NCI-H510A treated with DMSO at 0.1 percent for 48 hours (cell line): ENCODE results near the gene GPBP1.
"Not testable (repeated sequence)": the region's sequence is repeated elsewhere in the genome, so short reads cannot be mapped to it uniquely, and the experiment has no call there.

Source experiments
- DNase-seq: peaks from one replicate; lab custom pipeline; 2025; lab: John Stamatoyannopoulos, UW

GPBP1 gene, protein sequence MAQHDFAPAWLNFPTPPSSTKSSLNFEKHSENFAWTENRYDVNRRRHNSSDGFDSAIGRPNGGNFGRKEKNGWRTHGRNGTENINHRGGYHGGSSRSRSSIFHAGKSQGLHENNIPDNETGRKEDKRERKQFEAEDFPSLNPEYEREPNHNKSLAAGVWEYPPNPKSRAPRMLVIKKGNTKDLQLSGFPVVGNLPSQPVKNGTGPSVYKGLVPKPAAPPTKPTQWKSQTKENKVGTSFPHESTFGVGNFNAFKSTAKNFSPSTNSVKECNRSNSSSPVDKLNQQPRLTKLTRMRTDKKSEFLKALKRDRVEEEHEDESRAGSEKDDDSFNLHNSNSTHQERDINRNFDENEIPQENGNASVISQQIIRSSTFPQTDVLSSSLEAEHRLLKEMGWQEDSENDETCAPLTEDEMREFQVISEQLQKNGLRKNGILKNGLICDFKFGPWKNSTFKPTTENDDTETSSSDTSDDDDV

DNA sequence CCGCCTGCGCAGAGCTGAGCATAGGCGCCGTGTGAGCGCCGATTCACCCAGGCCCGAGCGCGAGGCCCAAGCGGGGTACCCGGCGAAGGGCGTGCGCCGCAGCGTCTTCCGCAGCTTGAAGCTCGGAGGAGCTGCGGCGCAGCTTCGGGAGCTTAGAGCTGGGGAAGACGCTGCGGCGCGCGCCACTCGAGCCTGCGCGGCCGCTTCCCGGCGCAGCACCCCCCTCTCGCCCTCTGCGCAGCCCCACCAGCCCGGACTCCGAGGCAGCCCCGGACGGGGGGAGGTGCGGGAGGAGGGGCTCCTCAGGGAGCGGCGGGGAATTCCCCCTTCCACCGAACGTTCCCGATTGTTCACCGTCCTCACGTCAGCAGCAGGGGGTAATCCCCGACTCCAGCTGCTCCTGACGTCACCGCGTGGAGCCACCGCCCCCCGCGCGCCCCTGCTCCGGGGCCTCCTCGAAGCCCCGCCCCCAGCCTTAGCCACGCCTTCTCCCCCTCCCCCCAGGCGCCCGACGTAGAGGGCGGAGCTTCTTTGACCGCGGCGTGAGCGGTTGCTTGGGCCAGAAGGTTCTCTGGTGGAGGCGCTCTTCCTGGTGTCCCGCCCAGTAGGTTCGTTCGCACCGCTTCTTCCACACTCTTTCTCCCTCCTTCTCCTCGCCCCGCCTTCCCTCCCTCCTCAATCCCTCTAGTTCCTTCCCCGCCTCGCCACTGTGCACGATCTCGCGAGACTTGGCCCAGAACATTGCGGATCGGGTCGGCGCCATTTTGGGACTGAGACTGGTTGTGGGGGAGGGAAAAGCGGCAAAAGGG is at the start of gene GPBP1:
Gene GPBP1, plus strand, starts transcription at position 741 of the 809 bp plus-strand sequence. CDS start 40,072 bp downstream, outside the sequence.
- peak; percentile 91 for DNase-seq

DNA sequence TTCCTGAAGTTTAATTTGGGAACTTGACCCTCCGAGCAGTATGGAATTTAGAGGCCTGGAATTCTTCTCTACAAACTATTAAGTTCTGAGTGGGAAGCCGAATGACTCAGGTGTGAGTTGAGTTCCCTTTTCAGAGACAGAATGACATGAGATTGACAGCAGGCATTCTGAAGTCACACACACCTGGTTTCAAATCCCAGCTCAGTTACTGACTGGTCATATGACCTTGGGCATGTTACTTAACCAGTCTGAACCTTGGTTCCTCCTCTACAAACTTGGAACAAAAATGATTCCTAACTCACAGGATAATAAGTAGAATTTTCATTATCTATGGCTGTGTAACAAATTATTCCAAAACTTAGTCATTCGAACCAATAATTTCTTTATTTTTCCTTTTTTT is 45.5 kb upstream of the GPBP1 start:
- DNase-seq: no peak

DNA sequence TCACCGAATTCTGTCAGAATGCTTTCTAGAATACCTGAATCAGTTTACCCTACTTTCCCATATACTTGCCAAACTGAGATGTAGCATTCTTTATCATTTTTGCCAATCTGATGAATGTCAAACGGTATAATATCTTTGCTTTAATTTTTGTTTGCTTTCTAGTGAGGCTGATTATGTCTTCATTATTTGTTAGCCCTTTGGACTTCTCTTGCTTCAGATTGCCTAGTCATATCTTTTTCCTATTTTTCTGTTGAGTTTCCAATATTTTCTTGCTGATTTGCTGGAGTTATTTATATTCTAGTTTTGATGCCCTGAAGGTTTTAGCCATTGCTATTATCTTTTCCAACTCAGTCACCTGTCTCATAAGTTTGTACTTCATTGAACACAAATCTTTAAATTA is 40.3 kb upstream of the GPBP1 start:
- no peak for DNase-seq

DNA sequence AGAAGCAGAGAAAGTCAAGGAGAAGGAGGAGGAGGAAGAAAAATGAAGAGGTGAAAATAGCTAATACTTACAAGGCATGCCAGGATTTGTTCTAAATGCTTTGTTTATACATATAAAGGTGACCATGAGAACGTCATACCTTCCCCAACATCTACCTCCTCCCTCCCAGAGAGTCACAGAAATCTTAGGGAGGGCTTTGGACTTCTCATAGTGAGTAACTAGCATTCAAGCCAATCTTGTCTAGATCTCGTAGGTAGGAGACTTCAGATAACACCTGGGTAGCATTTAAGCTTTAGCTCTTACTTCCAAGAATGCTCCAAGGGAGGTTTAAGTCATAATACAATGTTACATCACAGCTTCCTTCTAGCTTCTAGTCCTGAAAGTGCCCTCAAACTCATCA is 36.5 kb upstream of the GPBP1 start:
- DNase-seq: peak; percentile 0

DNA sequence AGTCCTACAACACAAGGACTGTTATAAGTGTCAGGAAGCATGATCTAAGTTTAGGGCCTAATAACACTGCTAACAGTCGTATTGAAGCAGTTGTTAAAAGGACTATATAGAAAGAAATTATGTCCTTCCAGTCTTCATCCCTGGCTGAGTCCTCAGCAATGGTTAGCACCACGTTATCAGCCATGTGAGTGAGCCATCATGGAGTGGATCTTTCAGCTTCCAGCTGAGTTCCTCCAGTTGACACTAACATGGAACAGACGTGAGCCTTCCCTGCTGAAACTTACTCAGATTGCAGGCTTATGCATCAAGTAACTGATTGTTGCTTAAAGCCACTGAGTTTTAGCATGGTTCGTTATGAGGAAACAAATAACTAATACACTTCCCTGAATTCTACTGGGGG is 21.5 kb upstream of the GPBP1 start:
- DNase-seq: no peak

DNA sequence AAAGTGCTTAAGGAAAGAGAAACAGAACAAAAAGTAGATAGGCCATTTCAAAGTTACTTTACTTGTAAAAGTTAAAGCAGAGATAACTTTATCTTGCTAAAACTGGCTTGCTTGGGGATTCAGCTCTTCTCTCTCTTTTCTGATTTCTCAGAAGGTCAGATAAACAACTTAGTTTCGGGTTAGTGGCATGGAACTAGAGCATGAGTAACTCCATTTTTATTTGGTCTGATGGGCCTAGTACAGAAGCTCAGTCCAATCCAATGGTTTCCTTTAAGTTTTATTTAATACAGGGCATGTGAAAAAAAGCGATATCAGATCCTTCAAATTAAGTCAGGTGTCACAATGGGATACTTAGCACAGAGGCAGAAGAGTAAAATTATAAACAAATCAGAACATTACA is 18.8 kb upstream of the GPBP1 start:
- no peak for DNase-seq

DNA sequence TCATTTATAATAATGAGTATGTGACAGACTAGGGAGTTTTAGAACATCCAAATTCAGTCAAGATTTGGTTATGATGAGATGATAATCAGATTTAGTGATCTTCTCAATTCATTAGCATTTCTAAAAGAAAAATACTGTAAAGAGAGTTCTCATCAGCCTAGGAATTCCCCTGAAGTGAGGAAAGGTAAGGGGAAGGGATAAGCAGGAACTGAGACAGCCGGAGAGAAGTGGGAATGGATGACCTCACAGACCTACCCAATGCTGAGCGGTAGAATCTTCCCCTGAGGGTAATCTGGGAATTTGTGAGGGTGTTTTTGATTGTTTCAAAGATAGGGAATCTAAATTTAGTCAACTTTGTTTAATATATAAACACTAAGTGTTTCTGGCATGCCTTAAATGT is 16.7 kb upstream of the GPBP1 start:
- no peak for DNase-seq

DNA sequence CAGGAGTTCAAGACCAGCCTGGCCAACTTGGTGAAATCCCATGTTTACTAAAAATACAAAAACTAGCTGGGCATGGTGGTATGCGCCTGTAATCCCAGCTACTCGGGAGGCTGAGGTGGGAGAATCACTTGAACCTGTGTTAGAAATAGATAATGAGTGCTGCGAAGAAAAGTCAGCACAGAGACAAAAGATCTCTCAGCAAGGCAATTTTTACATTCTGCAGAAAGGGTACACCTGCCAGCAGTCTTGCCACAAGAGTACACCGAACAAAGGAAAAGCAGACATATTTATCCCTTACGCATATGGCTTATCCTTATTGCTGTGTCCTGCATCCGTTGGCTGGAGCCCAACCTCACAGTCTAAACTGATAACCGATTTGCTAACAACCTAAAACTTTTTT is 16.2 kb upstream of the GPBP1 start:
- DNase-seq: no peak

DNA sequence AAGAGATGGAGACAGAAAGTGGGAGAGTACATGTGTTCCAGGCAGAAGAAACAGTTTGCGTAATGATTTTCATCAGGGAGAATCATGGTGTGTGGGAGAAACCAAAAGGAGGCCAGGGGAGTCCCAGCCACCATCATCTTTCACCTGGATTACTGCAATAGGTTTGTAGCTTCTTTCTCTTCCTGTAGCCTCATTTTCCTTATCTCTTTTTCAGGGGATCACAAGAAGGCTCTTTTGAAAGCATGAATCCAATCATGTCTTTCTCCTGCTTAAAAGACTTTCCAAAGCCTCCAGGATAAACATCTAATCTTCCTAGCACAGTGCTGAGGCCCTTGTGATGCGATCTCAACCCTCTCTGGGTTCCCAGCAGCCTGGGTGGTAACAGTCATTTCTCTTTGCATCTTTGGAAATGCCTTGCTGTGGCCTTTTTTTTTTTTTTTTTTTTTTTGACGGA is 10.3 kb upstream of the GPBP1 start:
- DNase-seq: no peak

DNA sequence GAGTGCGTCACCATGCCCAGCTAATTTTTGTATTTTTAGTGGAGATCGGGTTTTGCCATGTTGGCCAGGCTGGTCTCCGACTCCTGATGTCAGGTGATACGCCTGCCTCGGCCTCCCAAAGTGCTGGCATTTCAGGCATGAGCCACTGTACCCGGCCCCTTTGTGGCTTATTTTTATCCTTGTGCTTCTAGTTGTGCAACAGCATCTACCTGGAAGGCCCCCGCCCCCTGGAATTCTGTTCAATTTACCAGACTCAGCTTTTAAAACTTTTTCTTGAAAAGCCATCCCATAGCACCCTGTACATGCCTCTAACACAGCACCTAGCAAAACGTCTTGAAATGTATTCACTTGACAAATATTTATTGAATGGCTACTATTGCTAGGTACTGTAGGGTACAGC is 9.7 kb upstream of the GPBP1 start:
- no peak for DNase-seq

DNA sequence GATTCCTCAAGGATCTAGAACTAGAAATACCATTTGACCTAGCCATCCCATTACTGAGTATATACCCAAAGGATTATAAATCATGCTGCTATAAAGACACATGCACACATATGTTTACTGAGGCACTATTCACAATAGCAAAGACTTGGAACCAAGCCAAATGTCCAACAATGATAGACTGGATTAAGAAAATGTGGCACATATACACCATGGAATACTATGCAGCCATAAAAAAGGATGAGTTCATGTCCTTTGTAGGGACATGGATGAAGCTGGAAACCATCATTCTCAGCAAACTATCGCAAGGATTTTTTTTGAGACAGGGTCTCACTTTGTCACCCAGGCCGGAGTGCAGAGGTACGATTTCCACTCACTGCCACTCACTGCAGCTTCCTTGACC is 8.7 kb upstream of the GPBP1 start:
- DNase-seq: not testable (repeated sequence)

DNA sequence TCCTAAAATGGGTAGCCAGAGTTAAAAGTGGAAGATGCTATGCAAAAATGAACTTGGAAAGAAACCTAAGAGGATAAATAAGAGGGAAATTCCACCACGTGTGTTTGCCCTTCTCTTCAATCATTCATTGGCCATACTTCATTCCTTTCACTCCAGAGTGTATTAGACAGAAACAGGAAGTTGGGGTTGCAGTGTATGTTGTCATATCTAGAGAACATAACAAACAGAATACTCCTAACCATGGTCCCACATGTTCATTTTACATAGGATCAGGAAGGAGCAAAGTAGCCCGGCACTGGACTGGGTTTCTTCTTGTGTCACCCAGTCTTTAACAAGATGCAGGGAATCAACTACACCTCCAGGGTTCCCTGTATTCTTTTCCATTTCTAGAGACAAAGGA is 7.6 kb upstream of the GPBP1 start:
- no peak for DNase-seq

DNA sequence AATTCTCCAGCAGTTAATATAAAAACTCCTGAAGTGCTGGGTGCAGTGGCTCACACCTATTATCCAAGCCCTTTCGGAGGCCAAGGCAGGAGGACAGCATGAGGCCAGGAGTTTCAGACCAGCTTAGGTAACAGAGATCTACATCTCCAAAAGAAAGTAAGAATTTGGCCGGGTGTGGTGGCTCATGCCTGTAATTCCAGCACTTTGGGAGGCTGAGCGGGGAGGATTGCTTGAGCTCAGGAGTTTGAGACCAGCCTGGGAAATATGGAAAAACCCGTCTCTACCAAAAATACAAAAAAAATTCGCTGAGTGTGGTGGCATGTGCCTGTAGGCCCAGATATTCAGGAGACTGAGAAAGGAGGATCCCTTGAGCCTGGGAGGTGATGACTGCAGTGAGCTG is 6.7 kb upstream of the GPBP1 start:
- no peak for DNase-seq

DNA sequence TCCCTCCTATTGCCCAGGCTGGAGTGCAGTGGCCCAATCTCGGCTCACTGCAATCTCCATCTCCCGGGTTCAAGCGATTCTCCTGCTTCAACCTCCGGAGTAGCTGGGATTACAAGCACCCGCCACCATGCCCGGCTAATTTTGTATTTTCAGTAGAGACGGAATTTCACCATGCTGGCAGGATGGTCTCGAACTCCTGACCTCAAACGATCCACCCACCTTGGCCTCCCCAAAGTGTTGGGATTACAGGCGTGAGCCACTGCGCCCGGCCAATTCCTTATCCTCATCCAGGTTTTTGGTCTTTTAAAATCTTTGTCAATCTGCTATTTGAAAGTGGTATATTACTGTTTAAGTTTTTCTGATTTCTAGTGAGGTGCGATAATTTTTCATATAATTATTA is 3.7 kb upstream of the GPBP1 start:
- DNase-seq: not testable (repeated sequence)

DNA sequence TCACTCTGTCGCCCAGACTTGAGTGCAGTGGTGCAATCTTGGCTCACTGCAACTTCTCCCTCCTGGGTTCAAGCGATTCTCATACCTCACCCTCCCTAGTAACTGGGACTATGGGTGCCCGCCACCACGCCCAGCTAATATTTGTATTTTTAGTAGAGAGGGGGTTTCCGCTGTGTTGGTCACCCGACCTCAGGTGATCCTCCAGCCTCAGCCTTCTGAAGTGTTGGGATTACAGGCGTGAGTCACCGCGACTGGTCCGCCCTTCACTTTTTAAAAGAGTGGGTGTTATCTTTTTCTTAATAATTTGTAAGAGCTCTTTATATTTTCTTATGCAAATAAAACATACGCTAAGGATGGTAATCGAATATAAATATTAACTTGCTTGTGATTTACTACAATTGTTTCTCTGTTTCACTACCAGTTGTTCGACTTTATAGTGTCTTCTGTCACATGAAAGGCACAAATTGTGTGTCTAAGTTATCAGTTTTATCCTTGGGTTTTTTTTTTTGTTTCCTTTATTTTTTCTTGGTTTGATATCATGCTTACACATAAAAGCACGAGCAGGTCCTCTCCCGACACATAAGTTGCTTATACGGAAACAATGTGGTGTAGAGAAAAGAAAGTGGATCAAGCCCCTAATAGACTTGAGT is 1.9 kb upstream of the GPBP1 start:
- no peak for DNase-seq

DNA sequence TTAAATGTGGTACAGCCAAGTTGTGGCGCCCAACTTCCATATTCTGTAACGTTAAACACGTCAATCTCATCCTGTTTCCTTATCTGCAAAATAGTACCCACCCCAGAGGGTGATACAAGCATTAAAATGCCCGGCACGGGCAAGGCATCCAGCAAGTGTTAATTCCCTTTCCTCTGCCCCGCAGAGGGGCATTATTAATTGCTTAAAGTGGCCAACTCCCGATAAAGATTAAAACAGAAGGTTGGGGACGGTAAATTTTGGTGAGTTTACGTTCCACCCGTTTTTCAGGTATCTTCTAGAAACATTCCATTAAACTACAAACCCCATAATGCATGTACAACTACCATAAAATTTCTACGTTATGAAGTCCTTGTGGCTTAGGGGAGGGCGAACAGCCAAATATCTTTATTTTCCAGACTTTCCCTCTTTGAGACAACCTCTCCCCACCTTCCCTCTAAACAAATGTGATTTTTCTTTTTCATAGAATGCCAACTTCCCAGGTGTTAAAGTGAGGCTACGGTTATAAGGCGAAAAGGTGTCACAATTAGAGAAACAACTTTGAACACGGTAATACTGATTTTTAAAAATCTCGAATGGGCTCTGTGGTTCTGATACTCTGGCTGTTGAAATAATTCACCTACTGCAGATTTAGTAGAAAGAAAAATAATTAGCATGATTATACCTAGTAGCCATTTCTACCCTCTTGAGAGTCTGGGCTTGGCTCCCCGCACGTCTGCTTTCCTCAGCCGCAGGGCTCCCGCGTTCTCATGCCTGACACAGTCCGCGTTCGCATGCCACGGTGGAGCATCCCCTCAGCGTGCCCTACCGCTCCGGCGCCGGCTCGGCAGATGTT is 1.2 kb upstream of the GPBP1 start:
- peak; percentile 57 for DNase-seq

DNA sequence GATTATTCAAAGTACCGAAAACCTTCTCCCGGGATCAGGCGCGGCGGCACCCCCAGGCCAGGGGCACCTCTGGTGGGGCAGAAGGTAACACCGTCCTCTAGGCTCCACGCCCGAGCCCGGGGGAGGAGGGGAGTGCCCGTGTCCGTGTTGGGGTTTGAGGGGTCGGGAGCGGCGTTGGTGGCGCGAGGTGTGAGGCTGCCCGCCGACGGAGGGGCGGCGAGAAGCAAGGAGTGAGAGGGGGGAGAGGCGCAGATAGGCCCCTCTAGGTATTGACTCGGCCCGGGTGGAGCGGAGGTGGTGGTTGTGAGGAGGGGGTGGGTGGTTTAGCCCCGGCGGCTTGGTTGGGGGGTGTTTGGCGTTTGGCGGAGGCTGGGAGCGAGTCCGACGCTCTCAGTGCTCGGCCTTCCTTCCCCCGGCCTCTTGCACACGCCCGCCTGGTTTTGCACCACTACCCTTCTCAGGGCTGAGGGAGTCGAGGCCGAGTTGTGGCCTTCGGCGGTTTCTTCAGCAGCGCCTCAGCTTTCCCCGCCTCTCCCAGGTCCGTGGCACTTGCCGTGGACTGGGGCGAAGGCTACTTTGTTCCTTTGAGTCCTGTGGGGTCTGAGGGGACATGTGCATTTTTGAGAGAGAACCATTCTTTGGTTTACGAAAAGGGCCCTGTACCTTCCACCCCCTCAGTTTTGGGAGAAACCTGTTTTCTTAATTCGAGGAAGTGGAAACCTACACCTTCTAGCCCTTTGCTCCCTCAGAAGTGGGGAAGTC is 450 bp downstream of the GPBP1 start:
- no peak for DNase-seq

DNA sequence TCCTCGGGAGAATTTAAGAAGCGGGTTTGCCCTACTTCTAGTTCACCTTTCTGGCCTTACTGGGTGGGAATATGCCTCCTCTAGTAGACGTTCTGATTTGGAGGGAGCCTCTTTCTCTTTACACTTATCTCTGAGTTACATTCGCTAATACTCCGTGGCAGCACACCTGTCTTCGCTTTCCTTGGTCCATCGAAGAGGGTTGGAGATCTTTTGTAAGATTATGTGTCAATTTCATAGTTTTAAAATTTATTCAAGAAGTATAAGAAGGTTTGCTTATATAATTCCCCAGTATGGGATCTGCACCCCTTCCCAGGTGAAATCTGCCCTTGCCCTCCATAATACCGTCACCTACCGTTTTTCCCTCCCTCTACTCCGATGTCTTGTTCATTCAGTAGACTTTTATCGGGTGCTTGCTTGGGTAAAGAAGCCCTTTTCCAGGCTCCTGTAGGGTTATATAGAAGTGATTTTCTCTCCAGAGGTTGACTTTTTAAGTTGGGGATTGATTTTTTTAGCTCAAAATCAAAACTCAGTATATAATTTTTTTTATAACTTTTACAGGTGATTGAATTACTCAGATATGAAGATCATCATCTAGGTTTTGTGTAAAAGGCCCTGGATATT is 1.1 kb downstream of the GPBP1 start:
- DNase-seq: peak; percentile 9

DNA sequence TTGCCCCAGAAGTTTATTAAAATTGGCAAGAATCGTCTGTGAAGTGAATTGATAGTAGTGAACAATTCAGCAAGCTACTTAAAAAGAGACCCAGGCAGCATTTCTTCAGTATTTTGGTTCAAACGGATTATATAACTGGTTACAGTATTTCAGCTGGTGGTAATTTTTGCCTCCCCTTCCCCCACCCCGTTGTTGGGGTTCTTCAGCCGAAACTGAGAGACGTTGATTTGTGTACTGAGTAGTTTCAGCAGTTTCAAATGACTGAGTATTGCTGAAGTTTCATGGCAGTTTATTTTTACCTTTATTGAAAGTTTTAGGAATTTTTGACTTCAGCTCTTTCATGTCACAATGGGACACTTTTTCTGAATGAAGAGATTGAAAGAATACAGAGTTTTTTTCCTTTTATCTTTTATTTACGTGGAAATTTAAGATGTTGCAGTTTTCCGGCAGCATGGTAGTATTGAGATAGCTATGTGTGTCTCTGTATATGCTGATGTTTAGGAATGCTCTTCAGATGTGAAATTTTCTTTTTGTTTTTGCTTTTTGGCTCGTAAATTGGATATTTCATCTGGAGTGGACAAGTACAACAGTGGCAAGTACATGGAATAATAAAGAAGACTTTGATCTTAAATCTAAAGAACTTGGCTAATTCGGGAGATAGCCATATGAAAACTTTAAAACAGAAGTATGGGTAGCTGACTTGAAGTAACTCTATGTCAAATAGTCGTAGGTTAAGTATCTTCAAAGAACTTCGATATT is 1.9 kb downstream of the GPBP1 start:
- DNase-seq: no peak
